GM19395 (cell line): ENCODE data around the gene SBF2.

Experiments used
- ATAC-seq: cut with Tn5 transposase; IDR thresholded peaks from one replicate; pipeline ENCODE4 v1.9.1; 2021; ENCODE audit warnings: mild to moderate bottlenecking, moderate library complexity; ENCODE audit not compliant: unreplicated experiment

SBF2 gene

DNA sequence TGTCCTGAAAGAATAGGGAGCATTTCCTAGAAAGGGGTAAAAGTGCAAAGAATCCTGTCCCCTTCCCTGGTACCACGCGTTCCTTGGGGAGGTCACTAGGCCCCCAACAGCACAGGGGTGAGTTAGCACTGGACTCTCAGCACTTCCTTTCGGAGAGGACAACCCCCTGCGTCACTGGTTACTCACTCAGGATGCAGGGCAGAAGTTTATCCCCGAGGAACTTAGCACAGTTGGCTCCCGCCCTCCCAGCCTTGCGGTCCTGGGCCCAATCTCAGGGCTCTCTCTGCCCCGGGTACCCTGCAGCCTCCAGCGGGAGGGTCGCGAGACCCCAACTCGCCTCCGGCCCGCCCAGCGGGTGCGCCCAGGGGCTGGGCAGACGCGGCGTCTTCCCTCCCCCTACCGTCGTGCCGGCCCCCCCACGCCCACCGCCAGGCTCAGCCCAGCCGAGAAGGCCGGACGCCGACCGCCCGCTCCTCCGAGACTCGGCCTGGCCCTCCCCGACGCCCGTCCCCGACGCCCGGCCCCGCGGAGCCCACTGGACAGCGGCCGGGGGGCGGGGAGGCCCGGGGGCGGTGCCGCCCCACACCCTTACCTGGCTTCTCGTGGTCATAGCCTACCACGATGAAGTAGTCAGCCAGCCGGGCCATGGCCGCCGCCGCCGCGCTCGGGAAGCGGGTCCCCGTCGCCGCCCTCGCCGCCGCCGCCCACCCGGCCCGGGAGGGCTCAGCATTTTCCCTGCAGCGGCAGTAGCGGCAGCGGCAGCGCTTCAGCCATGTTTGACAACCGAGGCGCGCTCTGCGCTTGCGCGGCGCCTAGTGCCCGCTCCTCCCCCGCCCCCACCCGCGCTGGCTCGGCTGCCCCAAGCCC lies at the start of gene SBF2:
Gene SBF2, minus strand, starts transcription at position 797 of the 867 bp plus-strand sequence. Its CDS starts 150 bp downstream, at position 647.
- ATAC-seq, result peak; percentile 45

DNA sequence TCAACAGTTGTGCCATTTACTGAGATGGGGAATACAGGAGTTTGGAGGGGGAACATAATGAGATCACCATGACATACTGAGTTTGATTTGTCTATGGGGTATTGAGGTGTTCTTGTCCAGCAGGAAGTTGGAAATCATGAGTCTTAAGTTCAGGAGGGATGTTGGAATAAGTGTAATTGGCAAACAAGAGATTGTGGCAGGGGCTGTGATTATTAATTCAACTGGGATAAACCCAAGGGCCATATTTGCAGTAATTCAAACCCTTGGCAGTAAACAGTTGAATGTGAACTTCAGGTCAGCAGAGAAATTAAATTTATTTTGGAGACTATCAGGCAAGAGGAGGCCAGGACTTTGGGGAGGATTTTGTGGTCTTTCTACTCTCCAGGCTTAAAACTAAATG lies 44.3 kb upstream of the SBF2 start:
- ATAC-seq, result no peak

GRCh38 chr11:10333490-10333889 lies 39.5 kb upstream of the SBF2 start:
- no peak for ATAC-seq

GRCh38 chr11:10331548-10332289 lies 37.7 kb upstream of the SBF2 start:
- ATAC-seq, result no peak

DNA sequence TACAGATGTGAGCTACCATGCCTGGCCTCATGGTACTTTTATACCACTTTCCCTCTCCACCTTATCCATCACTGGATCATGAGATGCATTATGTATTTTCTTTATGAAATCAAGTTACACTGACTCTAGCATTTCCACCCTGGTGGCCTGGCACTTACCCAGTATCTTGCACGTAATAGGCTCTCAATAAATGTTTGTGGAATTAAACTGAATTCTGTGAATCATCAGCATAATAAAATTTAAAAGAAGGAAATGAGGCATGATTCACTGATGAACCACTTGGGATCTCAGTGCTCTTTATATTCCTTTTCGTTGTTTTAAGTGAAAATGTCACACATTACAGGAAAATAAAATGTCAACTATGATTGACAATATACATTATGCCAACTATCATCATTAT lies 35.9 kb upstream of the SBF2 start:
- no peak for ATAC-seq

DNA sequence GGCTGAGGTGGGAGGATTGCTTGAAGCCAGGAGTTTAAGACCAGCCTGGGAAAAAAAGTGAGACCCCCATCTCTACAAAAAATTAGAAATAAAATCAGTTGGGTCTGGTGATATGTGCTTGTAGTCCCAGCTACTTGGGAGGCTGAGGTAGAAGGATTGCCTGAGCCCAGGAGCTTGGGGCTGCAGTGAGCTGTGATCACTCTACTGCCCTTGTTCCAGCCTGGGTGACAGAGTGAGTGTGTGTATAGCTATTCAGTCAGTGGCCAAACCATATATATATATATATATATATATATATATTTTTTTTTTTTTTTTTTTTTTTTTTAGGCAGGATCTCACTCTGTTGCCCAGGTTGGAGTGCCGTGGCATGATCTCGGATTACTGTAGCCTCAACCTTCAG lies 35.3 kb upstream of the SBF2 start:
- ATAC-seq, result no peak

DNA sequence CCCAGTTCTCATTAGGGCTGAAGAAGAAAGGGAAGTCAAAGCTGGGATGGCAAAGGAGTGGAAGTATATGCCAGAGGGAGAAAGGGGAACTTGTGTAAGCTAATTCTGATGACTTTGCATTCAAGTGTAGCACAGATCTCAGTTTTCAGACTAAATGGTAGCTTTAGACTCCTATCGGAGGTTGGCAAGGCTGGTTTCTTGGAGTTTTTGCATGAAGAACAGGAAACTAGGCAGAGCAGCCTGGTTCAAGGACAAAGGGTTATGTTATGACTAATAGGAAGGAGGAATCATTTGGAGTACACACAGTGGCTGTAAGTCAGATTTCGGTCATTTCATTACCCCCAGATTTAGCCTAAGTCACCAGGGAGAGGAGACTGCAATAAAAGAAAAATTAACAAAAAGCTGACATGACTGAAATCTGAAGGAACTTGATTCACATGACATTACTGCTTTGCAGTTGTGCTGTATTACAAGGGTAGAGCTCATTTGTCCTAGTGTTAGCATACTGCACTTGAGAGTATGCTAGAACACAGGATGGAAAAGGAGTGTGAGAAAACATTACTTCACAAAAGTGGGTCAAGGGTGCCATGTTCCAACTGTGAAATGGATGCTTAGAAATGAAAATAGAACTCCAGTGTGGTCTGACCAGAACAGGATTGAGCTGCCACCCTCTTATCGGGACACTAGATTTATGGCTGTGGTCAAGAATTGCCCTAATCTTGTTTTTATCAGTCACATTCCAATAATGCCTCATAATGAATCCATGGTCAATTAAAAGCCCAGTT lies 34.5 kb upstream of the SBF2 start:
- ATAC-seq, result no peak

- no peak for ATAC-seq
These were observed 33.2 kb upstream of the SBF2 start for GRCh38 chr11:10327254-10327653.

GRCh38 chr11:10326012-10326964 lies 32.3 kb upstream of the SBF2 start:
- ATAC-seq, result no peak

DNA sequence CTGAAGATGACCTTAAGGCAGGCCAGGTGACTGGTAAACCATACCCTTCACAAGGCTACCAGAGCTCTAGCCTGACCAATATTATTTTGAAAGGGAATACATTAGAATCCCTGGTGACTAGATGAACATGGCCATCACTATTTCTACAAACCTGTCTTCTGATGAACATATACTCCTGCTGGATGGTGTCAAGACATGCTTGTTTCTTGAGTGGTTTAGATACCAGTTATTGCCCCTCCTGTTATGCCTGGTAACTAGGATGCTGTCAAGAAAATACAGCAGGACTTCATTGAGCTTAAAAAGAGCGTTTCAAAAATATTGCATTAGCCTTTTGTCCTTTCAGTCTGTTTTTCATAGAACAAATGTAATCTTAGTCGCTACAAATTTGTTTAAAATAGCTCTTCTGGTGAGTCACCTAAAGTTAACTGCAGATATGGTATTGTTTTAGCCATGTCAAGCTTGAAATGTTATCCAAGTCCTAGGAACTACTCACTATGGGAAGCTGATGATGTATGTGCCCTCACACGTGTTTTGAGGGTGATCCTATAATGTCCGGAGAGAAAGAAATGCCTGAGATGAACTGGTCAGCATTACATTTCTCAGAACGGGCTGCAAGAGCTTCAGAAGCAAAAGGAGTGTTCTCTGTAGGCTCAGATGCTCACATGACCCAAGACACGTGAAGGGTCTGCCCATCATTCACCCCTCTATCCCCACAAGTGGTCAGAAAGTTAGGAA lies 31.4 kb upstream of the SBF2 start:
- ATAC-seq, result no peak

GRCh38 chr11:10324474-10324873 lies 30.5 kb upstream of the SBF2 start:
- ATAC-seq, result no peak

- no peak for ATAC-seq
These were observed 29.8 kb upstream of the SBF2 start for GRCh38 chr11:10323793-10324170.

GRCh38 chr11:10322830-10323792 lies 29.1 kb upstream of the SBF2 start:
- peak; percentile 65 for ATAC-seq

DNA sequence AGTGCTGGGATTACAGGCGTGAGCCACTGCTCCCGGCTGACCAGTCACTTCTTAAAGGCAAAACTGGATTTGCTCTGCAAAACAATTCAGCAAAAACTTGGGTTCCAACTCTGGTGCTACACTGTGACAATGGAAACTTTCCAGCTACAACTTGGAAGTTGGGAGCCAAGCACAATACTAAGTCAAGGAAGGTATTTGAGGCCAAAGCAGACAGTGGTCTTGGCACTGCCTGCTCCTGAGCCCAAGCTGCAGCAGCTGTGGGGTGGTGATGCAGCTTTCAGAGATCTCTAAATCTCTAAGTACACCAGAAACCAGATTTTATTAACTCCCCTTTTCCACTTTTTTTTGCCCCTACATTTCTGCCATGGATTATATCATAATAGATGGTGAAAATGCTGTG lies 28.4 kb upstream of the SBF2 start:
- no peak for ATAC-seq

DNA sequence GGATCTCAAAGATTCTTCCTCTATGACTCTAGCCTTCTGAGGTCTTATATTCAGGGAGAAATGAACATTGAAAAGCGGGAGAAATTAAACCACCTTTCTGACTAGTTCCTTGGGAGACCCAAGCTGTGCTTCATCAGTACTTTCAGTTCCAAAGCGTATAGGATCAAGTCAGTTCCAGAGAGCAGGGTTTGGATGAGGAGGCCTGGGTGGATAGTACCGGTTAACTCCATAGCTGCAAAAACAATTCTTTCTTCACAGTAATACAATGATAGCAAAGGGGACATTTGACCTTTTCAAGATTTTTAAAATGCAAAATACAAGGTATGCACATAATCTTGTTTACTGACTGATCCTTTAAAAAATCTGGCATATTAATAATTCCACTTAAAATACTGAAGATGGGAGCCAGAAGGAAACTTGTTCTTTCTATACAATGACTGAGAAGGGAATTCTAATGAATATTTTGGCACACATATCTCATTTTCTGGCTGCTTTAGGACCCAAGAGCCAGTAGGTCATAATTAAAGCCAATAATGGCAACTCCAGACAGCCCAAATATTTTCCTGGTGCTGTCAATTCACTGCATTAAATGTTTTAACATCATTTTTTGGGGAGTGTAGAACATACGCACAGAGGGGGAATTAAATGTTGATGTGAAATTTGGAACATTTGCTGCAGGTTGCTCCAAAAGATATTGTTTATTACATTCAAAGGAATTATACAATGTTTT lies 26.9 kb upstream of the SBF2 start:
- no peak for ATAC-seq

DNA sequence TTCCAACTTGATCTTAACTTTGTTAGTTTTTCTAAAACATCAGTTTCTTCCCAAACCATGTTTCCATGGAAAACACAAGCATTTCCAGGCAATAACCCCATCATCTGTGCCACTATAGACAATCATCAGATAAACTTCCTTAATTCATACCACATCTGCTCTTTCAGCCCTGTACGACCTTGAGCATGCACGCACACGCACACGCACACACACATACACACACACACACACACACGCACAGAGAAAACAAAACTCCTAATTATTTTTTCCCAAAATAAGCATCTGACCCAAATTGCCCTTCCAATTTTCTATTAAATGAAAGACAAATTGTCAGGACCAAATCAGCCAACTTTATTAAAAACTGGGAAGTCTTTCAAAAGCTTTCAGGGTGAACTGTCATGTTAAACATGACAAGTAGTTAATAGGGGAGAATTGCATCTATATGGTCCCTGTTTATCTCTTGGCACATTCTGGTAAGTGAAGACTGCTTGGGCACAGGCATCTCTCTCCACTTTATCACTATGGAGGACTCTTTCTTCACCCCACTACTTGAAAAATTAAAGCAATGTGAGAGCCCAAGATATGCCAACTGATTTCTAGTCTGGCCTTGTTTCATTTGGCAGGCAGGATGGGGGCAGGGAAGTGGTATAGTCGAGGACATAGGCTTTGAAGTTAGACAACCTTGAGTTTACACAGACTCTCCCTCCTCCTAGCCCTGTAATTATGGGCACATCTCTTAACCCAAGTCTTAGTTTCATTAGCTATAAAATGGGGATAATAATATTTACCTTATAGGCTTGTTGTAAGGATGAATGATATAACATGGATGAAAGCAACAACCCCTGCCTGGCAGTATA lies 25.9 kb upstream of the SBF2 start:
- ATAC-seq, result no peak

GRCh38 chr11:10318527-10318802 lies 24.4 kb upstream of the SBF2 start:
- no peak for ATAC-seq
